K562 (cell line): Measurements from ENCODE around the gene VEGFB. TPM values are rescaled to one million over a fixed set of nuclear protein-coding genes. Genes with fewer than 3 reads are reported as not detected.

Experiments used
- CHD4 ChIP-seq: fragments of 200-600 bp; sonication (generic); IDR thresholded peaks from 3 replicates; pipeline ENCODE4 v1.6.1; 2012; ENCODE audit warnings: low read depth, mild to moderate bottlenecking, mixed read lengths, low read length, inconsistent platforms; ENCODE audit not compliant: insufficient read depth, insufficient replicate concordance, poor library complexity, severe bottlenecking
- CXXC5 ChIP-seq: fragments of 250-450 bp; sonication (Bioruptor Pico); IDR thresholded peaks from 2 replicates; pipeline ENCODE4 v1.8.0; 2022; ENCODE audit warnings: inconsistent platforms, mild to moderate bottlenecking, moderate library complexity
- ETS1 ChIP-seq: conservative IDR thresholded peaks from 2 replicates; pipeline ENCODE4 v1.6.1; 2011; ENCODE audit warnings: low read depth, mild to moderate bottlenecking, low read length; ENCODE audit not compliant: control insufficient read depth
- FIP1L1 ChIP-seq: fragments of 200-400 bp; formaldehyde crosslinking; IDR thresholded peaks from 2 replicates; pipeline ENCODE4 v1.6.1; 2018; ENCODE audit warnings: mild to moderate bottlenecking, low read depth, low read length; ENCODE audit not compliant: poor library complexity, severe bottlenecking
- IRF2 ChIP-seq: sonication (generic); formaldehyde crosslinking; IDR thresholded peaks from 2 replicates; pipeline ENCODE4 v1.8.1; 2022; ENCODE audit warnings: mild to moderate bottlenecking, missing genetic modification reagents
- MTA3 ChIP-seq: fragments of 450-650 bp; formaldehyde crosslinking; IDR thresholded peaks from 2 replicates; pipeline ENCODE4 v1.6.1; 2017; ENCODE audit warnings: mild to moderate bottlenecking, borderline replicate concordance
- TBL1XR1 ChIP-seq, 2 experiments: IDR thresholded peaks; 2 replicates each; pipeline ENCODE4 v1.6.1; 2012; ENCODE audit warnings: improper control_type of control experiment in 2 of 2, low read length in 2 of 2, mild to moderate bottlenecking in 1 of 2
- ZBTB7A ChIP-seq: IDR thresholded peaks from 2 replicates; pipeline ENCODE4 v1.6.1; 2011; ENCODE audit warnings: low read depth, mild to moderate bottlenecking, low read length, moderate library complexity, borderline replicate concordance; ENCODE audit not compliant: control insufficient read depth
- ZFX ChIP-seq: sonication (generic); formaldehyde crosslinking; IDR thresholded peaks from 2 replicates; pipeline ENCODE4 v1.8.0; 2022; ENCODE audit warnings: mild to moderate bottlenecking, missing genetic modification reagents, moderate library complexity
- ZNF592 ChIP-seq: fragments of 450-650 bp; IDR thresholded peaks from 2 replicates; pipeline ENCODE4 v1.6.1; 2017; ENCODE audit warnings: antibody characterized with exemption, mild to moderate bottlenecking
- ZNF740 ChIP-seq, 3 experiments: fragments of 200-800 bp in 1 of 3; sonication (Bioruptor generic) in 1 of 3; sonication (generic) in 1 of 3; formaldehyde crosslinking in 1 of 3; IDR thresholded peaks; 2 replicates each; pipeline versions ENCODE4 v1.6.1 to v1.8.0; 2016 to 2022; ENCODE audit warnings: mild to moderate bottlenecking in 2 of 3, missing compliant biosample characterization in 2 of 3, missing genetic modification characterization in 2 of 3, missing genetic modification reagents in 1 of 3
- ZSCAN32 ChIP-seq: fragments of 450-650 bp; formaldehyde crosslinking; IDR thresholded peaks from 2 replicates; pipeline ENCODE4 v1.4.0; 2020; ENCODE audit warnings: mild to moderate bottlenecking, moderate library complexity
- polyA plus RNA-seq, 8 experiments: library from polyadenylated mRNA; depleted of rRNA in 4 of 8; stranded (reverse) in 5 of 8; unstranded in 3 of 8; fragments of >200 nt; fragmentation: Nextera tagmentation in 2 of 8; fragmentation: Illumina TruSeq in 1 of 8; extraction: Ambion mirVana in 2 of 8; extraction: Trizol in 1 of 8; gene quantifications; 2 replicates each; pipeline versions ENCODE4 v1.2.1 to v1.2.3, GENCODE V29; 2011 to 2014; ENCODE audit warnings: inconsistent platforms in 1 of 8, missing spikeins in 1 of 8
- total RNA-seq, 7 experiments: library from RNA; depleted of rRNA in 6 of 7; stranded (reverse); fragments of >200 nt in 6 of 7; fragmentation: Illumina TruSeq in 2 of 7; extraction: Trizol in 2 of 7; gene quantifications; 2 replicates each; pipeline versions ENCODE4 v1.2.1 to v1.2.3, GENCODE V29; 2011 to 2021; ENCODE audit warnings: low replicate concordance in 1 of 7
- TF ChIP-seq, protein P1 (sequence below): sonication (generic); formaldehyde crosslinking; IDR thresholded peaks from 2 replicates; pipeline ENCODE4 v1.8.0; 2022; ENCODE audit warnings: mild to moderate bottlenecking, missing genetic modification reagents

The VEGFB gene
- total and polyA plus RNA-seq, 9 of the 15 experiments (the other 6 are each of a cell fraction or from before 2014, with no cell fraction given) = 11.0 to 83.4 (median 25.7) TPM

DNA sequence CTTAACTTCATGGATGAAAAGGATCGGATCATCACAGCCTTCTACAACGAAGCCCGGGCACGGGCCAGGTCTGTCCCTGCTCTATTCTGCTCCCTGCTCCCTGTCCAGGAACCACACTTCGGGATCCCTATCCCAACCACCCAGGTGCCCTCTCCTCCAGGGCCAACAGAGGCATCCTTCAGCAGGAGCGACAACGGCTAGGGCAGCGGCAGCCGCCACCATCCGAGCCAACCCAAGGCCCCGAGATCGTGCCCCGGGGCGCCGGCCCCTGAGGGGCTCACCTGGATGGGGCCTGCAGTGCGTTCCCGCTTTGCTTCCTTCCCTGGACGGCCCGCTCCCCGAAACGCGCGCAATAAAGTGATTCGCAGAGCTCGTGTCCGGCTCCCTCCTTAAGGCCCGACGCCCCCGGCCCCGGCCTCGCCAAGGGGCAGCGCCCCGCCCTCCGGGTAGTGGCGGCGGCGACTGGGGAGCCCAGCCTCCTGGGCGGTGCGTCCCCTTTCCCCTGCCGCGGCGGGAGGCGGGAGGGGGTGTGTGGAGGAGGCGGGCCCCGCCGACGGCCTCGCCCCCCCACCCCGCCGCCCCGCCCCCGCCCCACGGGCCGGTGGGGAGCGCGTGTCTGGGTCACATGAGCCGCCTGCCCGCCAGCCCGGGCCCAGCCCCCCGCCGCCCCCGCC, at the start of gene VEGFB (continued):
- TF ChIP-seq ZNF740 (CRISPR knock-in tag; IDR thresholded peaks at IDR 0.05) = peak; percentile 40; the same call in 1 of the 2 replicates
- peak in 1 of 2 experiments; percentile 87; a peak in 2 of 4 replicates for TF ChIP-seq ZNF740 (tag; IDR thresholded peaks at IDR 0.05)
- peak; percentile 55; the same call in 1 of the 2 replicates for TF ChIP-seq MTA3
- 0 out of 2 replicates have a peak, but pooled peaks have one; percentile 35 for TF ChIP-seq IRF2 (CRISPR knock-in tag)
- peak; percentile 39 for TF ChIP-seq FIP1L1
- TF ChIP-seq, protein P1, sequence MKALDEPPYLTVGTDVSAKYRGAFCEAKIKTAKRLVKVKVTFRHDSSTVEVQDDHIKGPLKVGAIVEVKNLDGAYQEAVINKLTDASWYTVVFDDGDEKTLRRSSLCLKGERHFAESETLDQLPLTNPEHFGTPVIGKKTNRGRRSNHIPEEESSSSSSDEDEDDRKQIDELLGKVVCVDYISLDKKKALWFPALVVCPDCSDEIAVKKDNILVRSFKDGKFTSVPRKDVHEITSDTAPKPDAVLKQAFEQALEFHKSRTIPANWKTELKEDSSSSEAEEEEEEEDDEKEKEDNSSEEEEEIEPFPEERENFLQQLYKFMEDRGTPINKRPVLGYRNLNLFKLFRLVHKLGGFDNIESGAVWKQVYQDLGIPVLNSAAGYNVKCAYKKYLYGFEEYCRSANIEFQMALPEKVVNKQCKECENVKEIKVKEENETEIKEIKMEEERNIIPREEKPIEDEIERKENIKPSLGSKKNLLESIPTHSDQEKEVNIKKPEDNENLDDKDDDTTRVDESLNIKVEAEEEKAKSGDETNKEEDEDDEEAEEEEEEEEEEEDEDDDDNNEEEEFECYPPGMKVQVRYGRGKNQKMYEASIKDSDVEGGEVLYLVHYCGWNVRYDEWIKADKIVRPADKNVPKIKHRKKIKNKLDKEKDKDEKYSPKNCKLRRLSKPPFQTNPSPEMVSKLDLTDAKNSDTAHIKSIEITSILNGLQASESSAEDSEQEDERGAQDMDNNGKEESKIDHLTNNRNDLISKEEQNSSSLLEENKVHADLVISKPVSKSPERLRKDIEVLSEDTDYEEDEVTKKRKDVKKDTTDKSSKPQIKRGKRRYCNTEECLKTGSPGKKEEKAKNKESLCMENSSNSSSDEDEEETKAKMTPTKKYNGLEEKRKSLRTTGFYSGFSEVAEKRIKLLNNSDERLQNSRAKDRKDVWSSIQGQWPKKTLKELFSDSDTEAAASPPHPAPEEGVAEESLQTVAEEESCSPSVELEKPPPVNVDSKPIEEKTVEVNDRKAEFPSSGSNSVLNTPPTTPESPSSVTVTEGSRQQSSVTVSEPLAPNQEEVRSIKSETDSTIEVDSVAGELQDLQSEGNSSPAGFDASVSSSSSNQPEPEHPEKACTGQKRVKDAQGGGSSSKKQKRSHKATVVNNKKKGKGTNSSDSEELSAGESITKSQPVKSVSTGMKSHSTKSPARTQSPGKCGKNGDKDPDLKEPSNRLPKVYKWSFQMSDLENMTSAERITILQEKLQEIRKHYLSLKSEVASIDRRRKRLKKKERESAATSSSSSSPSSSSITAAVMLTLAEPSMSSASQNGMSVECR (CRISPR knock-in tag) = 0 out of 2 replicates have a peak, but pooled peaks have one; percentile 45
- 0 out of 2 replicates have a peak, but pooled peaks have one; percentile 24 for TF ChIP-seq ETS1
- TF ChIP-seq ZBTB7A = peak; percentile 58; the same call in 1 of the 2 replicates
- TF ChIP-seq CHD4 = no peak
- TF ChIP-seq ZFX = peak; percentile 76
- TF ChIP-seq TBL1XR1 (IDR thresholded peaks at IDR 0.05; ENCODE audit: low read length in 2 of 2) = no peak
- TF ChIP-seq ZNF592 = 0 out of 2 replicates have a peak, but pooled peaks have one; percentile 24
- peak; percentile 35; the same call in 1 of the 2 replicates for TF ChIP-seq CXXC5 (CRISPR knock-in tag)
- TF ChIP-seq ZSCAN32 = no peak
